ENCODE measurements around the gene ZNF236.

GRCh38 chr18:76846217-76846616 lies 23.9 kb downstream of the ZNF236 start:
- TF ChIP-seq POLR2A (IDR thresholded peaks at IDR 0.05) = no peak
- no peak for TF ChIP-seq CTCF (IDR thresholded peaks at IDR 0.05)
